Activated CD8-positive, alpha-beta memory T cell treated with anti-CD3 and anti-CD28 coated beads for 4 hours (primary cell): ENCODE measurements around the gene AKAP5.

Experiments used
- DNase-seq, 2 donors: peaks; one replicate each; pipeline ENCODE4 v3.0.0-alpha.2; 2020; ENCODE audit warnings: low read depth in 2 of 2

Gene AKAP5

DNA sequence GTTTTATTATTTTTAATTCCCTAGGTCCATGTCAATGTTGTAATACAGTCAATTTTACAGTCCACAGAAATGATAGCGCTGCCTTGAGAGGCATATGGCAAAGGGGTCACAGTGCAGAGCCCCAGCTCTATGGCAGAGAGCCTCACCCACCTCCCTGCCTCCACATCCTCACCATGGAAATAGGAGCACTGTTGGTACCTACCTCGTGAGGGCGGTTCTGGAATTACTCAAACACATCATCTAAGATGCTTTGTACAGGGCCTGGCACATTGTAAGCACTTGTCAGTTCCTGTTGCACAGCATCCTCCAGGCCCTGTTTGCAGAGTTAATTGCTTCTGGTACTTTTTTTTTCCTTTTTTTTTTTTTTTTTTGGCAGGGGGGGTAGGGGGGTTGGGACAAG lies 4.1 kb upstream of the AKAP5 start:
- DNase-seq: no peak

DNA sequence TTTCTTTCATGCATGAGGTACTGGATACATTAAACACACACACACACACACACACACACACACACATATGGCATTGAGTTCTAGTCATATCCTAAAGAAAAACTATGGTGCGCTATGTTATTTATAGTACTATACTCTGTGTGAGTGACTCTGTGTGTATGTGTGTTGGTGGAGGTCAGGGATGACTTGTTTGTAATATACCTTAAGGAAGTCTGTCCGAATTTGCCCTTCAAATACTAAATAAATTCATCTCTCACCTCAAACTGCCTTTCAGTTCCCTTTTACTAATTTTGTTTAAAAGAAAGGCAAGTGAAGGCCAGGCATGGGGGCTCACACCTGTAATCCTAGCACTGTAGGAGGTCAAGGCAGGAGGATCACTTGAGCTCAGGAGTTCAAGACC lies 2.1 kb upstream of the AKAP5 start:
- no peak for DNase-seq

DNA sequence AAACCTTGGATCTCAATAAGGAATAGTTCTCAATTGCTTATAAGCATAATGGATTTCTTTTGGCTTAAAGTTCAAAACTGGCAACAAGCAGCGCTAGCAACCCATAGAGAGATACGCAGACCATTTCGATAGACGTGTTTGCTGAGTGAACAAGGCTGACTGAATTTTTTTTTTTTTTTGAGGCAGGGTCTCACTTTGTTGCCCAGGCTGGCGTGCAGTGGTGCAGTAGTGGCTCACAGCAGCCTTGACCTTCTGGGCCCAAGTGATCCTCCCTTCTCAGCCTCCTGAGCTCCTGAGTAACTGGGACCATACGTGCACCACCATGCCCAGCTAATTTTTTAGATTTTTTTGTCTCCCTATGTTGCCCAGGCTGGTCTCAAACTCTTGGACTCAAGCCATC lies 1.4 kb upstream of the AKAP5 start:
- no peak for DNase-seq

DNA sequence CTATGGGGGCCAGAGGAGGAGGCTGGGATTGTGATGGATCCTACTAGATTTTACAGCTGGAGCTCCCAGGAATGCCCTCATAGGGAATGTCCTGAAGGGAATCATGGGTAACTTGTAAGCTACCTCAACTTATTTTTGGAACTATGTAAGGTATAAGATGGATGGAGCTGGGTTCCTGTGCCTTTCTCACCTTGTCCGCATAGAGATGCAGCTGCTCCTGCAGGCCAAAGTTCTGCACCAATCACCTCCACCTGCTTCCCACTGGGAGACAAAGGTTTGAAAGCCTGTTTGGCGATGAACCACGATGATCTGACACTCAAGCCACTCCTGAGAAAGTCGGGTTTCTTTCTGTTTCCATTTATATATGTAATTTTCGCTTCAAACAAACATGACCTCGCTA lies 648 bp upstream of the AKAP5 start:
- DNase-seq: no peak

DNA sequence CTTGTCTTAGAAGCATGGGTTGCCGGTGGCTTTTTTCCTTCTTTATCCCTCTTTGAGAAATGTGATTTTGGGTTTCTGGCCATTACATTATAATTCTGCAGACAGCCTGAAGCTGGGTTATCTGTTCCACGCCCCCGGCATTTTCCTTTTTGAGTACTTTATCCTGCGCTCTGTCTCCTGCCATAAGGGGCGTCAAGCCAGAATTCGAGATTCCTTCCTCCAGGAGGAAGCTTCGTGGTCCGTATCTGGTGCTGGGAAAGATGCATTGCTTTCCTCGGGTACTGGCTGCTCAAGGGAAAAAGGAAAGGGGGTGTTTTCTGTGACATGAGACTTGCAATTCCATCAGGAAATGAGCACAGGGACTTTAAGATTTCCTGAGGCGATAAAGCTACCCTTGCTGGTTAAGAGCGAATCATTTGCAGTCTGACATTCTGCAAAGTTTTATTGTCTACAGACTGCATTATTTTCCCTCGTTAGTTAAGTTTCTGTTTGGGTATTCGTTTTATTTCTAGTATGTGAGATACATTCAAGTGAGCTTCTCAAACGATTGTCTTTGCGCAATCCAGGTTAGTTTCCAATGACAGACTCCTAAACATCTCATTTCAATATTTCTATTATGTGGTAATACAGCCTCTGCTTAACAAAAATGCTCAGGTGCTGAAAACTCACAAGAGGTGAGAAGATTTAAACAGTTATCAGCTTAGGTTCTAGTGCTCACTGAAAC lies 694 bp downstream of the AKAP5 start:
- DNase-seq: no peak

DNA sequence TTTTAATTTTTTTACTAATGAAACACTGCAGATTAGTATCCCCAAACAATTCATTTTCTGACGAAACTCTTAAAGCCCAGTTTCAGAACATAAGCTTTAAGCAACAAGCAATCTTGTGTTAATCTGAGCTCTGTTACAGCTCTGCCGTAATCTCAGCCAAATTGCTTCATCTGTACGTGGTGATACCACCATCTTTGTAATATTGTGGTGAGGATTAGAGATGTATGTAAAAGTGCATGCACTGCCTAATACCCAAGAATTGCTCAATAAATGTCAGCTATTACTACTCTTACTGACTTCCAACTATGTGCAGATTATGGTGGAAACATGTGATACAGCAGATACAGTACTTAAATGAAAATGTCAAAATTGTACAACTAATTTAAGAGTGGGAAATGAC lies 1.8 kb downstream of the AKAP5 start:
- DNase-seq: no peak

DNA sequence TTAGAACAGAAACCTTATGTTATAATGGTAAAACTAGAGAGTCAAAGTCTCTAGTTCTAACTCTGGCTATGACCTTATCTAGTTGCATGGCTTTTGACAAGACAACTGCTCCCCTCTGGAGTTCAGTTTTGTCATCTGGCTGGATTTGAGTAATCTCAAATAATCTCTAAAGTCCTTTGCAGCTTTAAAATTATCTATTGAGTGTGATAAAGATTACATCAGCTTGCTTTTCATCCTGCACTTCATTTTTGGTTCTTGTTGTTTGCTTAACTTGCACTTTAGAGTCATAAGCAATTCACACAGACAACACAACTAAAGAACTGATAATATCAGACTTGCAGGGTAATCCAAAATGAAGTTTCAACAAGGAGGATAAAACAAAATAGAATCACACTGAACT lies 2.3 kb downstream of the AKAP5 start:
- DNase-seq: no peak

DNA sequence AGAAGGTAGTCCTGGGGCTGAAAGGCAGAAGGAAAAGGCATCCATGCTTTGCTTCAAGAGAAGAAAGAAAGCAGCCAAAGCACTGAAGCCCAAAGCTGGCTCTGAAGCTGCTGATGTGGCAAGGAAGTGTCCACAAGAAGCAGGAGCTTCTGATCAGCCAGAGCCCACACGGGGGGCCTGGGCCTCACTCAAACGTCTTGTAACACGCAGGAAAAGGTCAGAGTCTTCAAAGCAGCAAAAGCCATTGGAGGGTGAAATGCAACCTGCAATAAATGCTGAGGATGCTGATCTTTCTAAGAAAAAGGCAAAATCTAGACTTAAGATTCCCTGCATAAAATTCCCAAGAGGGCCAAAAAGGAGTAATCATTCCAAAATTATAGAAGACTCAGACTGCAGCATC lies 3.2 kb downstream of the AKAP5 start:
- no peak for DNase-seq

DNA sequence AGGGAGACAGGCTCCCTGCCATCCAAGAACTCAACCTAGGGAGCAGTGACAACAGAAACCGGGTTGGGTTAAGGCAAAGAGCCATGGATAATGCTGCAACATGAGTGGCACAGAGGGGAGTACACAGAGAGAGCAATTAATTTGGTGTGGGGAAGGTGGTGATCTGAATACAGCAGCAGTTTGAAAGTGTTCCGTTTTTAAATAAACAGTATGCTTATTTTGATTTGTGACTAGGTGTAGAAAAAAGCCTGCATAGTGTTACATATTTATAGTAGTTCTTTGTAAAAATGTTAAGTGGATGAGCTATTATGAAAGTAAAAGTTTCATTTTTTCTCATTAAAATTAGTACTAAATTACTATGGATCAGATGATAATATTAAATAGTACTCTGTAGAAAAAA lies 8.7 kb downstream of the AKAP5 start:
- no peak for DNase-seq

DNA sequence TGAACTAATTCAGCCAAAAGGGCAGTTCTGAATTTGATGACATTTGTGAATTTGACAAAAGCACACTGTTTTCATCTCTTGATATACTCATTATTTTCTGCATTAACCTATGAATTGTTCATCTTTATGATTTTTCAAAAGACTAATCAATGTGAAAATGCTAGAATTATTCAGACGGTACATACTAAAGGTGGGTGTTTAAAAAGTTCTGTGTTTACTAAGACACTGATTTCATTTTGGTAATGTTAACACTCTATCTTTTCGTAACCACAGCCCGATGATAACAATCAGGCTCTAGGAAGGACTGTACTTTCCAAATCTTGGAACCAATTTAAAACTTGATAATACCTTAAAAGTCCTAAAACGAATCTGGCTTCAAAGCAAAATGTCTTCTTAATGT lies 9.4 kb downstream of the AKAP5 start:
- no peak for DNase-seq

DNA sequence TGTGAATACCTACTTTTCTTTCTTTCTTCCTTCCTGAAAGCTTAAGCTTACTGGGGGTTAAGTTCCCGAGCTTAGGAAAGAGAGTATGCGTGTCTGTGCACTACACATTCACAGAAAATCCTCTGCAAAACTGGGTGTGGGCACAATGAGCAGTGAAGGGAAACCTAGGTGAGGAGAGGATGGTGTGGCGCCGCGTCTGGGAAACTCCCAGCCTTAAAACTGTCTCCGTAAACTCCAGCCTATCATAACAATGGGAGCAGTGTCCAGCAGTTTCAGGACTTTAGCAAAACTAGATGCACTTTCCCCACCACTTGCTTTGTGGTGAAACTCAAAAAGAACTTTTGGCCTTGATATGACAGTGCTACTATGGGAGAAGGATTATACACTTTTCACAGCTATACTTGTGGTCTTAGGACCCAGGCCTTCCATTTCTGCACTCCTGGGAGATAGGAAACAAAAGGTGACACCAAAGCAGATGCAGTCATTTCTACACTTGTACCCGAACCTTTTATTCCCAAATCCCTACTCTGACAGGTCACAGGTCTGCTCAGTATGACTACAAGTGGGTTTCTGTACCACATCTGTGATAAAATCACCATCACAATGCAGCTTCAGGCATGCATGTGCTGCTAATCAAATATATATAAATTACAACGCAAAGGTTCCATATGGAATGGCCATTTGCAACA lies 10.4 kb downstream of the AKAP5 start:
- no peak for DNase-seq

DNA sequence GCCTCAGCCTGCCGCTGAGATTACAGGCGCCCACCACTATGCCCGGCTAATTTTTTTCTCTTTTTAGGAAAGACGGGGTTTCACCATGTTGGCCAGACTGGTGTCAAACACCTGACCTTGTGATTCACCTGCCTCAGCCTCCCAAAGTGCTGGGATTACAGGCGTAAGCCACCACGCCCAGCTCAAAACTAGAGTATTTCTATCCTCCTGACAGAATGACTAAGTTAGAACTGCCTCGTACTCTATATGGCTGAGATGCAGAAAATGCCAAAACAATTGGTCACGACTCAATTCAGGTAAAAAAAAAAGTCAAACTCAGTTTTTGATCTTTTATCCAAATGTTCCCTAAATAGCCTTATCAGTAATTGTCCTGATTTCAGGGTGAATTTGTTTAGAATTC lies 11.1 kb downstream of the AKAP5 start:
- DNase-seq: no peak

DNA sequence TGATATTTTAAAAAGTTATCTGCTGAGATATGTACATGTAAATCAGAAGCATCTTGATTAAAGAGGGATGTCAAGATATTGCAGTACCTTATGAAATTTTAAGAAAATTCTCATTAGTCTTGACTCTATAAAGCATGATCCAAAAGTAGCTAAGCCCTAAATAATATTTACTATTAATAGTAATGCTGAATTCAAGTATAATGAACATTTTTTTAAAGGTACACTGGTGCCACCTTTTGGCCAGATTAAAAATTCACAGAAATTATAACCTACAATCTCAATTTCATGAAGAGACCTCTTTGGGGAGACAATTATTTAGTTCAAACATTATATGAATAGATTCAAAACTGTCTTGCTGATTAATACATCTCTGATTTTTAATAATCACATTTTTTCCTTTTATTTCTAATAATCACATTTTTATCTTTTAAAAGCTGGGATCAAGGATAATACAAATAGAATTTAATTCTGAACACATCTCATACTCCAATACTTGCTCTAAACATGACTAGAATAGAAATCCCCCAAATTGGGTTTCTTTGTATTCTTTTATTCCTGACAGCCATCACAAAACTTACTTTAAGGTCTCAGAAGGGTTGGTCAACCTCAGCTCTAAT lies 13.4 kb downstream of the AKAP5 start:
- DNase-seq: no peak

DNA sequence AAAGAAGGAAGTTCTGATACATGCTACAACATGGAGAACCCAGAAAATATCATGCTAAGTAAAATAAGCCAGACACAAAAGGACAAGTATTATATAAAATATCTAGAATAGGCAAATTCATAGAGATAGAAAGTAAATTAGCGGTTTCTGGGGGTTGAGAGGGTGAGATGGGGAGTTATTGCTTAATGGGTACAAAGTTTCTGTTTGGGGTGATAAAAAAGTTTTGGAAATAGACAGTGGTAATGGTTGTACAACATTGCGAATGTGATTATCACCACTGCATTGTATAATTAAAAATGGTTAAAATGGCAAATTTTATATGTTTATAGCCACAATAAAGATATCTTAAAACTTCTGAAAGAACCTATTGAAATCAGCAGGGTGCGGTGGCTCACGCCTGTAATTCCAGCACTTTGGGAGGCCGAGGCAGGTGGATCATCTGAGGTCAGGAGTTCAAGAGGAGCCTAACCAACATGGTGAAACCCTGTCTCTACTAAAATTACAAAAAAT lies 23.3 kb downstream of the AKAP5 start:
- DNase-seq: no peak

DNA sequence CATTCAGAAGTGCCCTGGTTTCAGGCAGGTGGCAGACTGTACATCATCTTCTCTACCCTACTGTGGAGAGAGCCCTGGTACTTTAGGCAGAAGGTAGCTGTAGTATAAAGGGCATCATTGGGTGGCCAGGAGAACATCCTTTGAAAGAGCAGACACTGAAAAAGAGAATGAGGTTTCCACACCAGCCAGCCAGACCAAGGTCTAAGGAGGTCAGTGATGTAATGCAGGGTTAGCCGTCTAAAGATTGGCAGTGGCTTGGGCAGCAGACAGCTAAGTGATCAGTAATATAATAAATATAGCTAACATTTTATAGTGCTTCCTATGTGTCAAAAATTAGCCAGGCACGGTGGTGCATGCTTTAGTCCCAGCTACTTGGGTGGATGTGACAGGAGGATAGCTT lies 26.3 kb downstream of the AKAP5 start:
- DNase-seq: no peak

DNA sequence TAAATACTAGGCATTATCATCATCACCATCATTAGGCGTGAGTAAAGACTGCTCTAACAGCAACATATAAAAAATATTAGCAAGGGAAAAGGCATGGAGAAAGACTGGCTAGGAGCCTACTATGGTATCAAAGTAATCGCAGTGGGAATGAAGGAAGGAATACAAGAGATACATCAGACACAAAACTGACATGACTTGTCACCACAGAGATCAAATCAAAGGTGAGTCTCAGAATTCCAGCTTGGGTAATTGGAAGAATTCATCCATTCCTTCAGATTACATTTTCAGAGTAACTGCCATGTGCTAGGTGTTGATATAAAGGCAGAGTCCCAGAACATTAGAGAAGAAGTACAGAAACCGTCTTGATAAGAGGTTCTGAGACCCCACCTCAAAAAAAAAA lies 28.2 kb downstream of the AKAP5 start:
- no peak for DNase-seq

DNA sequence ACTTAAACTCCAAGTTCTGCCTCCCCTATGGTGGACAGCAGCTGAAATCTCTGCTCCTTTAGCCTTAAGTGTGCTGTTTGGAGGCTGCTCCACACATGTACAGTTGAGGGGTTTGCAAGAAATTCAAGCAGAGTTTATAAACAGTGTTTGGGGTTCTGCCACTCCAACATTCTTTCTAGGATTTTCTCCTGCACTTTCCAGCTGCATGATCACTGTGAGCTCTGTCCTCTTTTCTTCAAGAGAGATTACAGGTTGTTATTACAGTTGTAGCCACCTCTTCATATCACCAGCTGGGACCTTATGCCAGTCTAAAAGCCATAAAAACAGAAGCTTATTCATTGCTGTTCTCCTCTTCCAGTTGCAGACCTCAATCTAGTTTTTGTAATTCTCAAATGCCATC lies 30.0 kb downstream of the AKAP5 start:
- DNase-seq: no peak

DNA sequence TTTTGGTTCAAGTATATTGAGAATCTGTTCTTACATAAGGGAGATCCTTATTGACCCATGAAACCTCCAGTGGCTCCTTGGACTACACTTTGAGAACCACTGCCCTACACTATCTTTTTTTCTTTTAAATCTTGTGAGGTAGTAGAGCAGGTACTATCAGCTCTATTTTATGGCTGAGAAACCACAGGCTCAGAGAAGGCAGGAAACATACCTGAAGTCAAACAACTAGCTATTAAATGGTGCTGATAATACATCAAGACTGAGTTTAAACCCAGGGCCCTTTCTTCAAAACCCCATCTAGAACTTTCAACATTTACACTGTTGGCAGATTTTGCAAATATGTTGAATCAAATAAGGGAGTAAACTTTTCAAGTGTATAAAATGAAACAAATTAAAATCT lies 31.5 kb downstream of the AKAP5 start:
- DNase-seq: no peak

DNA sequence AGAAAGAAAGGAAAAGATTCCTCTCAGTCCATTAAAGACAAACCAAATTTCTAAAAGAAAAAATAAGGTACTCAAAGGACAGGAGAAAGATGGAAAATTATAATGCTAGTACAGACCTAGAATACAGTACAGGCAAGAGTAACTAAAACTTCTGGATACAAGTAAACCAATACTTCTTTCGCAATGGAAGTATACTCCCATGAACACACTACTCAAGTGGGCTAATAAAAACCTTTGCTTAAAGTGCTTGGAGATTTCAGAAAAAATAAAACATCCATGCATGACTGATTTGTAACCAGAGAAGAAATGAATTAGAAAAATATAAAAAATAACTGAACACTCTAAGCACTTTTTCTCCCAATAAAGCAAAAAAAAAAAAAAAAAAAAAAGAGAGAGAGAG lies 34.8 kb downstream of the AKAP5 start:
- DNase-seq: no peak

DNA sequence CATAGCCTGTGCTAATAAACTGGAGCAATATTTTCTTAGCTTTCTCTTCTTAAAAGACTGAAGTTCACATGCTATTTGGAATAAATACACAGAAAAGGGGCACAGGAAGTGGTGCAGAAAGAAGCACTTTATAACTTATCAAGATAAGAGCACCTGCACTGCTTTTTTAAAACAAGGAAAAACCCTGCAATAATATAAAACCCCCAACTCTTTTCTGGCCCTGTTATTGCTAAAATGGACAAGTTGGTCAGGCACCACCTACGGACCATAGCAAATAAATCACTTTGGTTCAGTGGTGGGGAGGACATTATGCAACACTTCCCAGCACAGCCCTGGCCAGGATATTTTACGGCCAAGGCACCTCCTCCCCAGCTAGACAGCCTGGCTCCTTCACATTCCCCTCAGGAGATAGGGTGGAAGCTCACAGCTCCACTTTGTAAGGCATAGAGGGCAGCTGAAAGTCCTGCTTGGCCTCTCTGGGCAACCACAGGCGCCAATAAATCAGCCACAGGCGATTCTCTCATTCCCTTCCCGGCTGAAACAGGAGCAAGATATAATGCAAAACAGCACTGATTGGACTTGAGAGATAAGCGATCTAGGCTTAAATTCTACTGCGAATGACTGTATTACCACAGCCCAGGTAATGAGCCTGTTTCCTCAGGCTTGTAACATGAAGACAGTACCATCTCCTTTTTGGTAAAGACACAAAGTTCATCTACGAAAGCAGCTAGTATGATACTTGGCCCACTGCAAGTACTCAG lies 36.3 kb downstream of the AKAP5 start:
- no peak for DNase-seq

DNA sequence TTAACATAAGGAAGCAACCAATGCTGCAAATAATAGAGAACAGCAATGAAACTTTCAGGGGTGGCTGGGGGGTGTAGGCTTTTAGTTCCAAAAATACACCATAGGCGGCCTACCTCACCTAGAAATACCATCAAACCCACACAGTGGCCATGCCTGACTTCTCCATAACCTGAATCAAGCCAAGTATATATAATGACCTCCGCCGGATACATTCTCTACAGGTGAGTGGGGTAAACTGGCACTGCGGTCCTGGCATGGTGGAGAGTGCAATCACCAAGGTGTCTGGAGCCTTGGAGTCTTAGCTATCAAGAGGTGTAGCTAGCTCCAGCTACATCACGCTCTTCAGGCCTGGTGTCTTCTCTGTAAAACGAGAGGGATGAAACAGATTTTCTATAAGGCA lies 37.2 kb downstream of the AKAP5 start:
- no peak for DNase-seq

DNA sequence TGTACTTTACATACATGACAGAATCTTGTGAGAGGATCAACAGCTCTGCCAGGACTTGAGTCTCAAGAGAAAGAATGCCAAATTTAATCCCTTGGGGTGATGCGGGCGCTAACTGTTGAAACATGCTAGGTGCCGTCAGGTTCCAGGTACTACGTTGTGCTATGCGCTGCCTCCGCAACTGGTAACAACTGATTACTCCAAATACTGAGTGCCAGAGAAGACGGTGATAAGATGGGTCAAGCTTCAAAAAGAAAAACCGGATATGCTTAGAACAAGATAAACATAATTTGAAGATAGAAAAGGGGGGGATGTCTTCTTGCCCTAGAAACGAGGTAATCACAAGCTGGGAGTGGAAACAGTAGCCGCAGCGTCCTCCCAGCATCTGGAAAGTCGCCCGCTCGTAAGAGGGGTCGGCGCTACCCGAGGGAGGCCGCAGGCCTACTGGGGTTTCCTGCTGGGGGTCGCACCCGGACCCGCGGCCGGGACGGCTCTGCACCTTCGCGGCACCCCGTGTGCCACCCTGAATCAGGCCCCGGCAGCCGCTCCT lies 37.7 kb downstream of the AKAP5 start:
- DNase-seq: no peak
